CD4-positive, alpha-beta T cell treated with Interleukin-4 for 4 hours (primary cell): ENCODE results near the gene TRIM26.

Source experiments
- DNase-seq: peaks from one replicate; pipeline ENCODE4 v3.0.0-alpha.2; 2020

Gene TRIM26

DNA sequence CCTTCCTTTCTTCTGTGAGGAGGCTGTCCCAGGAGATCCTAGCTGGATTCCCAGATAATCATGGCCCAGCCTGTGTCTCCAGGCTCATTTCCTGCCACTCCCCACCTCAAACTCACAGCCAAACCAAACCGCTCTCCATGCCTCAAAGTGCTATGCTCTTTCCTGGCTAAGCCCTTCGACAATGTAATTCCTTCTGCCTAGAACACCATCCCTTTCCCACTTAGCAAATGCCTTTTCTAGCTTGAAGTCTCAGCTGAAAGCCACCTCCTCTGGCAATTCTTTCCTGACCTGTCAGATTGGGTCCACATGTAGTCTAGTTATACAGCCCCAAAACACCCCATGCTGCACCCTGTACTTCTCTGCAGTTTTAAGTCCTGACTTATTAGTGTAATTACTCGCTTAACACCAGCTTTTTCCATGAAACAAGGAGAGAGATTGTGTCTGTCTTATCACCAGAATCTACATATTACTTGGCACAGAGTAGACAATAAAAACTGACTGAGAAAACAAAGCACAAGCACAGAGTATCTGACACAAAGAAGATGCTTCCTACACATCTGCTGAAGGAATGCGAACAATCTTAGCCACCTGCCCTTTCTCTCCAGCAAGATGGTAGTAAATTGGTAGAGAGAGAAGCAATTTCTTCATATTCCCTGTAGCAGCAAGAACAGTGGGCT, 5.4 kb downstream of the TRIM26 start:
- no peak for DNase-seq

DNA sequence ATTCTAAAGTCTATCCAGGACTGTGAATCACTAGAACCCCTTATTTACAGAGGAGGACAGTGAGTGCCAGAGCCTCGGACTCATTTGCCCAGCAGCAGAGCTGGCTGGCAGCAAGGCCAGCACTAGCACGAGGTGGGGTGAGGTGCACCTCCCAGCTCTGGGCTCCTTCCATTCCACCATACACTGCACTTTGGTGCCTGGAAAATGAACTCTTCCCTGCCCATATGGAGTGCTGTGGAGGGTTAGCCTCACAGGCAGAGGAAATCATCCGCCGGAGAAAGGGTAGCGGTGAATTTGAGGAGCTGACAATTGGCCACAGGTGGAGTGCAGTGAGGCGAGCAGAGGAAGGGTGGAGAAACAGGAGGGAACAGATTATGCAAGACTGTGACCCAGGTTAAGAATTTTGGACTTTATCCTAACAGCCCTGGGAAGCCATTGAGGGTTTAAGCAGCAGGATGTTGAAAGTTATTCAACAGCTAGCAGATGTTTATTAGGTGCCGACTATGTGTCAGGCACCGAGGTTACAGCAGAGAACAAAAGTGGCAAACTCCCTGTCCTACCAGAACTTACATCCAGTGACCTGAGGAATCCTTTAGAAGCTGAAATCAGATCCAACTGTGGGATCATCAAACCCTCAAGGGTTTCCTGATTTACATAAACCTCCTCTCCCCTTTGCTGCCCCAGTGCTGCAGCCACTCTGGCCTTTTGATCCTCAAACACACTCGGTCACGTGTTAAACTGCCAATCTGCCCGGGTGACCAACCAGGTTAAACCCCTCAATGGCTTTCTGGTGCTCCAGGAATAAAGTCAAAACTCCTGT, 6.2 kb downstream of the TRIM26 start:
- DNase-seq: no peak

DNA sequence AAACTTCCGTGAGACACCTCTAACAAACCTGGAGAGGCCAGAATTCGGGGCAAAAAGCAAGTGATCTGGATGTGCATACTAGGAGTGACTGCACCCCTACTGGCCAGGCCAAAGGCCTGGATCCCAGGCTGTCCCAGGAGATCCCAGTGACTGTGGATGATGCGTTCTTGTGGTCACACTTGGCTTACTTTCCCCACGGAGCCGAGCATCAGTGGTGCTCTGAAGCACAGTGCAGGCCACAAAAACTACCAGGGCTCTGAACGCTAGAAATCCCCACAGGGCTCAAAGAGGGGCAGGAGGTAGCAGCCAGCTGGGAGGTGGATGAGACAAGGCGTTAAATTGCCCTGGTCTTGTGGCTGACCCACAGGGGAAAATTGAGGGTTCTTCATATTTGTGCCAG, 7.1 kb downstream of the TRIM26 start:
- no peak for DNase-seq

DNA sequence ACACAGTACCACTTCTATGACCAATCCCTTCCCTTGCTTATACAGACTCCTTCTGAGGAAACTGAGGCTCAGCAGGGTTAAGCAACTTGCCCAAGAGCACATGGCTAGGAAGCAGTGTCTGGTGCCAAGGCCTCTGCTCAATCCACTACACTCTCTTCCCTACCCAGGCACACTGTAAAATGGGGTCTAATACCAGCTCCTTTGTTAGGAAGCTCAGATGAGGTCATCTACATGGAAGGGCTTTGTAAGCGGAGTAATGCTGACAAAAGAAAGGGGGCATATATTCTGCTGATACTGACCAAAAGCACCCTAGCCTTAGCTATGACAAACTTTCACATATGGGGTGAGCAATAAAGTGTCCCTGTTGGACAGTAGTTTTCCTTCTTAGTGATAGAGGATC, 9.1 kb downstream of the TRIM26 start:
- DNase-seq: no peak

DNA sequence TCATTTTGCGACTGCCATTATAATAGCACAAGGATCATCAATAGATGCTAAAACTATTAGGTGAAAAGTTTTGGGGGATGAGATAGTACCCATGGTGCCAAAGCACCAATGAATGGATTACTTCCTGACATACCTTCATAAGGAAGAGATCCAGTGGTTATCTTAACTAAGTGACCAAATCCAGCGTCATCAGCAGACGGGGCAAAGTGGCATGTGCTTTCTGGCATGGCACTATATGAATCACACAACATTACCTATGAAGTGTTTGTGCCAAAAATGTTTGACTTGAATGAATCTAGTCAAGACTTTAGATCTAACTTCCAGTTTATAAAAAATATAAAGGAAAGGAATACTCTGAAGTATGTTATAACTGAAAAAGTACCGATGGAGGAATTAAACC, 10.8 kb downstream of the TRIM26 start:
- DNase-seq: no peak

DNA sequence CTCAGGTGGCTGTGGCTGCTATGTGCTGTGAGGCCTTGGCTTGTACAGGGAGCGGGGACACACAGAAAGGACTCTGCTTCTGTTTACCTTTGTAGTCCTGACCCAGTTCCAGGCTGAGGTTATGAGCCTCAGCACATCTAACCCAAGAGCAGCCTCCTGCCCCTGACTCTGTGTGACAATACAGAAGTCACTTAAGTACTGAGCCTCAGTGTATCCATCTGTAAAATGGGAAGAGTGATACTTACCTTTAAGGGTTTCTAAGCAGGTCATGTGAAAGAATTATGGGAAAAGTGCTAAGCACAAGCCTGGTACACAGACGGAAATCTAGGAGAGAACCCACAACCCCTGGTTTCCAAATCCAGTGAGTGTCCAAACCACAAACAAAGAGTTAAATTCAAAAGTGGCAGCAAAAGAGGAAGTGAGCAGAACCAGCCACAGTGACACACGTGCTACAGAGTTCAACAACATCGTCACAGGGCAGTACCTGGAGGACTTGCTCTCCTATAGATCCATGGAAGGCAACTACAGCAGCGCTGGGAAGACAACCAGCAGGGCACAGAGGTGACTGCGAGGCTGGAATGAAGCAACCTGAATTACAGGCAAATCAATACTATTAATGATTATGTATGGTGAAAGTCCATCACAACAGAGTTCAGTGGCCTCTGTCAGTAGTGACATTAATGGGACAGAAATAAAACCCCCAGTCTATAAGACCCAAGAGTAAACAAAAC, 12.5 kb downstream of the TRIM26 start:
- no peak for DNase-seq

DNA sequence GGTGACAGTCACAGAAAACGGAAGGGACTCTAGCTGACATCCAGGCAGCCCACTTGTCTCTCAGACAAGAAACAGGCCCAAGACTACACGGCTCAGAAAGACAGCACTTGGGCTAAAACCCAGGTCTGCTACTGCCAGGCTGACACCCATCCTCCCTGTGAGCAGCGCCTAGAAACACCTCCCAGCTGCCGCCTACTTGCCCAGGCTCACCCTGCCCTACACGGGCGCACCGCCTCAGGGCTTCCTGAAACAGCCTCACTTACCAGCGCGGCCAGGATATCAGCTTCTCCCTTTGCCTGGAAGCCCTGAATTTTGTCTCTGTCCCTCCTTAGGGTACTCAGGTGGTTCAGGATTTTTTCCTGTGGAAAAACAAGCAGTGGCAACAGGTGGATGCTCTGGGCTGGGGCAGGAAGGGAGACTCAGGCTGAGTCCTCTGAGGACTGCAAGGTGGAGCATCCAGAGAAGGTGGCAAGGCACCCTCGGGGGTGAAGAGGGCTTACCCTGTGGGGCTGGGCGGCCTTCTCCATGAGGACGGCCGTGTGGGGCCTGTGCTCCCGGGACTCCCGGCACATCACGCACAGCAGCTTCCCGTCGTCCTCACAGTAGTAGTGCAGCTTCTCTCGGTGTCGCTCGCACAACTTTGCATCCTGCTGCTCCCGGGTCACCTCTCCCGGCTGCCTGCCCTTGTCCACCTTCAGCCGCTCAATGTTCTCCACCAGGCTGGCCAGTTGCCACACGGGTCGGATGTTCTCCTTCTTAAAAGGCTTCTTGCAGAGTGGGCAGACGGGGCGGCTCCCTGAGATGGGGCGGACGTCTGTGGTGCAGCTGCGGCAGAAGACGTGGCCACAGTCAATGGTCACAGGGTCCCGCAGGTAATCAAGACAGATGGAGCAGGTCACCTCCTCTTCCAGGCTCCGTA, 14.8 kb downstream of the TRIM26 start:
- no peak for DNase-seq

DNA sequence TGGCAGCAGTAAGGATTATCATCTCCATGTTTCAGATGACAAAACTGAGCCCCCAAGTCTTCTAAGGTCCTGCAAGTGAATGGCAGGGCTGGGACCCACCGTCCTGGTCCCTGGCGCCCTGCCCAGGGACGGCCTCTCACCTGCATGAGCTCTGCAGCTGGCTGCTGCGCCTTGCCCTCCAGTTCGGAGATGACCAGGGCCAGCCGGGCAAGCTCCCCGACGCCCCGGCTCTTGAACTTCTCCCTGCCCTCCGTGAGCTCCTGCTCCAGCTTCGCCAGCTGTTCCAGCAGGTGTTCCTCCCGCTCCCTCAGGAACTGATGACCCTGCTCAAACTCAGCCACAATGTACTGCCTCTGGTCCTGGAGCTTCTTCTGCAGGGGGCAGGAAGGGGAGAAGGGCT, 16.8 kb downstream of the TRIM26 start:
- DNase-seq: no peak

DNA sequence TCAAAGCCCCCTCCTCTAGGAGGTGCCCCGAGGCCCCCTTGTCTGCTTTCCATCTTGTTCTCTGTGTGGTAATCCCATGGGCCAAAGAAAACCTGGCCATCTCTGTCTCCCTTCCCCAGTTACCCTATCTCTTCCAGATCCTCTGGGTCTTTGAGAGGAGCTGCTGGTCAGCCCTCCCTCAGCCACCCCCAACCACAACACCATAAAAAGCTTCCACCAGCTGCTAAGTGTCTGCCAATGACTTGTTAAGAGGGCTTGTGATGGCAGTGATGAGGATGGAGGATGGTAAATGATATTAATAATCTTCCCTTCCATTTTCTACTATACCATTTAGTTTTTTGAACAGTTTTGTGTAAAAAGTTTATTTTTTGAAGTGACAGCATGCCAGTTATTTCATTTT, 17.3 kb downstream of the TRIM26 start:
- no peak for DNase-seq

DNA sequence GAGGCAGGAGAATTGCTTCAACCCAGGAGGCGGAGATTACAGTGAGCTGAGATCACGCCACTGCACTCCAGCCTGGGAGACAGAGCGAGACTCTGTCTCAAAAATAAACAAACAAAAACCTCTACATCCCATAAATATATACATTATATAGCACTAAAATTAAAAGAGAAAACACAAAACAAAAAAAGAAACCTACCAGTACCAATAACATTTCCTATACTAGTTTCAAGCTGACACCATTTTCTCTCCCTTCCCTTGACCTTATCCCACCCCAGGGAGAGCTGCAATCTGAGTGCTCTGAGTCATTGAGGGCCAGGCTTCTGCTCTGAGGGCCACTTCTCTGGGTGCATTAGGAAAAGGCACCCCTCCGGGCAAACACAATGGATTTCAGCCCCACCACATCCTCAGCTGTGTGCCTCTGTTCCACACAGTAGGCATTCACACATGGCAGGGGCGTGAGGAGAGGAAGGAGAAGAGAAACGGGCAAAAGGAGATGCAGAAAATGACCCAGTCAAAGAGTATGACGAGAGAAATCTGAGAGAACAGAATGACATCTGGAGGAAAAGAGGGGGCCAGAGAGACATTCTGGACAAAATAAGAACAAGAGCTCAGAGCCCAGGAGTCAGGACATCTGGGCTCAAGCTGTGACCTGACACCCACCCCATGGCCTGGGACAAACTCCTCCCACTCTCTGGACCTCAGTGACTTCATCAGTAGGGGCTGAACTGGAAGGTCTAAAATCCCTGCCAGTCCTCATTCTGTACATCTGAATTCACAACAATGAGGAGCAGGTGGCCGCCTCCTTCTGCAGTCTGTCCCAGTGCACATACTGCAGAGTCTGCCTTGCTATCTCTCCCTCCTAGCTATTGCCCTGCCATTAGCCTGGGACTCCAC, 18.2 kb downstream of the TRIM26 start:
- DNase-seq: no peak

DNA sequence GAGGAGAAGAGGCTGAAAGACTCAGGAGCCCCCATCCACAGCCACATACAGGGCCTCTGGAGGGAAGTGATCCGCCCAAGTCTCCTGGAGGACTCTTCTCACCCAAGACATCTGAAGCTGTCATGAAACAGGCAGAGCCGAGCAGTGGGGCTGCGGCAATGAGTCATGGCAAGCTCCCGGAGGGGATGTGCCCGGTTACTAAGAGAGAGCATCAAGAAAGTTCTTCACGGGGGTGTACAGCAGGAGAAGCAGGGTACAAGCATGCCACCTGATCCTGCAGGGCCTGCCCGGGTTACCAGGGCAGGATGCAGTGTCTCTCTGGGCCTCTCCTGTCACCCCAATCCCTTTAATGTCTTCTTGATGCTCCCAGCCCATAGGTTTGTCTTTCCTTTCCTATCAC, 21.1 kb downstream of the TRIM26 start:
- DNase-seq: no peak

DNA sequence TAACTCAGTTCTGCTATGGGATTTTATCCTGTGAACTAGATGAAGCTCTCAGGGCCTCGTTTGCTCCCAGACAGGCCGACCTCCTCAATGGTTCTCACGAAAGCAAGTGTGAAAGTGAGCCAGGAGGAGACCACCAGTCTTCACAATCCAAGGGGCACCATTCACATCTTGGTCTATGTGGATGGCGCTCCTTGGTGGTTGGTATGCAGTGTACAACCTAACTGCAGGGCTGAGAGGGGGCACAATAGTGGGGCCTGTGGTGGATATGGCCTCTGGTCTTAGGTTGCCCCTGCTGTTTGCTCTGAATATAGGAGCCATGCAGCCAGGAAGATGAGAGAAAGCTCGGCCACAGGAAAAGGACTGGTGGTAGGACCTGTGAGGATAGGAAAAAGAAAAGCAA, 24.7 kb downstream of the TRIM26 start:
- no peak for DNase-seq

DNA sequence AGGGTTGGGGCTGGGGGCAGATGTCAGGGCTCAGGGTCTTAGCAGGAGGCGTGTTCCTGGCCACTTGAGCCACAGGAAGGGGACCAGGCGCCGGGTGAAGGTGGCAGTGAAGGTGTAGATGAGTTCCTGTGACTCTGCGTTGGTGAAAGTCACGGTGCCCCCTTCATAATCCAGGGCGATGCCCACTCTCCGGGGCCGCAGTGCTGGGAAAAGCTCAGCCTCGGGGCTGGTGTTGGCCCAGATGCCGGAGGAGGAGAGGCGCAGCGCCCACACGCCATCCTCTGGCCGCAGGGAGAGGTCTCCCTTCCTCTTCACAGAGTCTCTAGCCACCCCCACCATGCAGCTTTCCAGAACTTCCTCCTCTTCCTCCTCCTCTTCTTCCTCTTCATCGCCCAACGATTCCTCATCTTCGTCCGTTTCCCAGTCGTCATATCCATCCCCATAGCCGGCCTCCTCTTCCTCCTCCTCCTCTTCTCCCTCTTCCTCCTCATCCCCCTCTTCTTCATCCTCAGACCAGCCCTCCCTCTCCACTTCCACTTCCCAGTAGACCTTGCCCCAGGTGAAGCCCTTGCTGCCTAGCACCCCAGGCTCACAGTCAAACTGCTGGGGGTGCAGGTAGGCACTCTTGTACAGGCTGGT, 27.2 kb downstream of the TRIM26 start:
- DNase-seq: no peak

DNA sequence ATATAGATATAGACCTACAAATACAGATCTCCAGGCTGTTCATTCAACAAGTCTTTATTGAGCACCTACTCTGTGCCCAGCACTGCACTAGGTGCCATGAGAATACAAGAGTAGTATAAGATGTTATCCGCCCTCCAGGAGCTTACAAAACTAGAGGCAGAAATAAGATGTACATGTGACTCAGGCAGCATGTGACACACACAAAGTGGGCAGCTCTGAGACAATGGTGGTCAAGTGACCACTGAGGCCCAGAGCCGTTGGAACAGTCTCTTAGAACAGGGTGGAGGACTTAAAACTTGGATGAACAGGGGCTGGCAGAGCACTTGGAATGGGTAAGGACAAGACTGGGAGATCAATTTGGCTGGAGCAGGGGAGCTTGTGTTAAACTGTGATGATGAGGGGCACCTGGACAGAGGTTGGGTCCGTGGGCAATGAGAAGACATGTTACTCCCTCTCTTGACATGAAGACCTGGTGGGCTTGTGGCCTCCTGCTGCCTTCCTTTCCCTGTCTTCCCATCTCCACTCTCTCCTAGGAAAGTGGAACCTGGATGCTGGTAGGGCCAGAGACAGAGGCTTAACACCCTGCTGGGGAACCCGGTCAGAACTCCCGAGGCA, 28.7 kb downstream of the TRIM26 start:
- no peak for DNase-seq

DNA sequence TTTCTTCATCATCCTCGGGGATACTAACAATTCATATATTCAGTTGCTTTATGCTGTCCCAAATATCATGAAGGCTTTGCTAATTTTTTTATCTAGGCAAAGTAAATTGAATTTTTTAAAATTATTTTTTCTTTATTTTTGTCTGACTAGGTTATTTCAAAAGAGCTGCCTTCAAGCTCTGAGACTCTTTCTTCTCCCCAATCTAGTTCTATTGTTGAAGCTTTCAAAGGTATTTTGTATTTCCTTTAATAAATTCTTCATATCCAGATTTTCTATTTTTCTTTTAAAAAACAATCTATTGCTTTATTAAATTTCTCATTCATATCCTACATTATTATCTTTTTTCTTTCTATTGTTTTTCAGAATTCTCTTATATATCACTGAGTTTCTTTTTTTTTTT, 33.1 kb downstream of the TRIM26 start:
- no peak for DNase-seq

DNA sequence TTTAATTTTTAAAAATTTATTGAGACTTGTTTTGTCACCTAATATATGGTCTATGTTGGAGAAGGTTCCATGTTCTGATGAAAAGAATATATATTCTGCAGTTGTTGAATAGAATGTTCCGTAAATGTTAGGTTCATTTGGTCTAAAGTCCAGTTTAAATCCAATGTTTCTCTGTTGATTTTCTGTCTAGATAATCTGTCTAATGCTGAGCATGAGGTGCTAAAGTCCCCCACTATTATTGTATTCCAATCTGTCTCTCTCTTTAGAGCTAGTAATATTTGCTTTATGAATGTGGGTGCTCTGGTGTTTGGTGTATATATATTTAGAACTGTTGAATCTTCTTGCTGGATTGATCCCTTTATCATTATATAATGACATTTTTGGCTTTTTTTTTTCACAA, 34.4 kb downstream of the TRIM26 start:
- DNase-seq: no peak

DNA sequence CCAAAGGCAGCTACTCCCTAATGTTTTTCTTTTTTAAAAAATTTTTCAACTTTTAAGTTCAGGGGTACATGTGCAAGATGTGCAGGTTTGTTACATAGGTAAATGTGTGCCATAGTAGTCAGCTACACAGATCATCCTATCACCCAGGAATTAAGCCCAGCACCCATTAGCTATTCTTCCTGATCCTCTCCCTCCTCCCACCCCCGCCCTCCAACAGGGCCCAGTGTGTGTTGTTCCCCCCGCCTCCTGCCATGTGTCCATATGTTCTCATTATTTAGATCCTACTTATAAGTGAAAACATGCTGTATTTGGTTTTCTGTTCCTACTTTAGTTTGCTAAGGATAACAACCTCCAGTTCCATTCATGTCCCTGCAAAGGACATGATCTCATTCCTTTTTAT, 37.4 kb downstream of the TRIM26 start:
- no peak for DNase-seq

DNA sequence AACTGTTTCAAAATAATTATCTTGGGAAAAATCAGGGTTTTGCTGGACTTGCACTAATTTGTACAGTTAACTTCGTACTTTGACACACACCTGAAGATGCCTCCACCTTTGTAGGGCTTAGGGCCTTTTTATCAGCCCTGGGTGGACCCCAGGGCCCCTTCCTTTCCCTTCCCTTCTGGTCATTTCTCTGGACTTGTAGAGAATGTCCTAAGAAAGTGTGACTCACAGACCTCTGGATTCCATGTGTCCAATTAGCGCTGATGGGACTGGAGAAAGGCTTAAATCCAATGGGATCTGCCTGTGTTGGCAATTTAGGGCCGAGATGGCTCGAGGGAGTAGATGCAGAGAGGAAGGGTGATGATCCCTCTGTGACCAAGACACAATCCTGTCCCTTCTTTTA, 40.5 kb downstream of the TRIM26 start:
- DNase-seq: no peak

DNA sequence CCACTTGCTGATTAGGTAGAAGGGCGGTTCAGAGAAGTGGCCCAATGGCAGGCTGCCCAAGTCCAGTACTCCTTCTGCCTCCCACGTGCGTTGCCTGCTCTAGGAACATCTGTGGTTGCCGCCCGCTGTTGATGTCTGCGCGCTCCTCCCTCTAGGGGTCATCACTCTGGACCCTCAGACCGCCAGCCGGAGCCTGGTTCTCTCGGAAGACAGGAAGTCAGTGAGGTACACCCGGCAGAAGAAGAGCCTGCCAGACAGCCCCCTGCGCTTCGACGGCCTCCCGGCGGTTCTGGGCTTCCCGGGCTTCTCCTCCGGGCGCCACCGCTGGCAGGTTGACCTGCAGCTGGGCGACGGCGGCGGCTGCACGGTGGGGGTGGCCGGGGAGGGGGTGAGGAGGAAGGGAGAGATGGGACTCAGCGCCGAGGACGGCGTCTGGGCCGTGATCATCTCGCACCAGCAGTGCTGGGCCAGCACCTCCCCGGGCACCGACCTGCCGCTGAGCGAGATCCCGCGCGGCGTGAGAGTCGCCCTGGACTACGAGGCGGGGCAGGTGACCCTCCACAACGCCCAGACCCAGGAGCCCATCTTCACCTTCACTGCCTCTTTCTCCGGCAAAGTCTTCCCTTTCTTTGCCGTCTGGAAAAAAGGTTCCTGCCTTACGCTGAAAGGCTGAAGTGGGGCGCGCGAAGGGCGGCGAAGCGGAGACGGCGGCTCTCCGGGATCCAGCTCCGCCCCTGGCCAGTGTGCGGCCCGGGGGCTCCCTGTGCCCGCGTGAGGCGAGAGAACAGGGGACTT, 41.3 kb downstream of the TRIM26 start:
- no peak for DNase-seq
